H1 (cell line): ENCODE data around the gene PLAA. TPM values are rescaled to one million over a fixed set of nuclear protein-coding genes. Genes with fewer than 3 reads are reported as not detected.

ENCODE experiments used
- CTCF ChIA-PET: fragments of 300-600 bp; sonication (Branson Sonifier 250); formaldehyde crosslinking; loops from one replicate; lab custom pipeline; 2021; ENCODE audit not compliant: partially characterized antibody; lab: Charles Lee
- POLR2A ChIA-PET: fragments of 300-600 bp; sonication (Branson Sonifier 250); formaldehyde crosslinking; loops from one replicate; lab custom pipeline; 2021; ENCODE audit warnings: inconsistent platforms; ENCODE audit not compliant: partially characterized antibody; lab: Charles Lee
- DNase-seq, 2 experiments: peaks; one replicate each; pipeline versions ENCODE4 v3.0.0 to v3.0.0-alpha.2; 2010 to 2022; ENCODE audit warnings: low spot score in 2 of 2, low read depth in 1 of 2, mixed read lengths in 1 of 2
- FAIRE-seq: peaks from 2 replicates; lab custom pipeline; 2011; peaks lifted over from hg19 to GRCh38; lab: Jason Lieb, UNC
- H2AFZ ChIP-seq: 2 replicates; pipeline ENCODE4 v1.8.1; 2012; ENCODE audit warnings: low read length, inconsistent platforms
- H2AK5ac ChIP-seq: 2 replicates; pipeline ENCODE4 v1.6.1; 2013; ENCODE audit warnings: low read depth, low read length
- H2BK120ac ChIP-seq: replicated peaks from 2 replicates; pipeline ENCODE3; 2013; ENCODE audit warnings: low read depth, low read length, inconsistent platforms
- H2BK12ac ChIP-seq: 2 replicates; pipeline ENCODE4 v1.6.1; 2013; ENCODE audit warnings: low read depth, low read length
- H2BK15ac ChIP-seq: 2 replicates; pipeline ENCODE4 v1.6.1; 2013; ENCODE audit warnings: low read length
- H2BK20ac ChIP-seq: 2 replicates; pipeline ENCODE4 v1.6.1; 2013; ENCODE audit warnings: low read length
- H2BK5ac ChIP-seq: 2 replicates; pipeline ENCODE4 v1.6.1; 2013; ENCODE audit warnings: low read depth, low read length
- H3K14ac ChIP-seq: 2 replicates; pipeline ENCODE4 v1.6.1; 2013; ENCODE audit warnings: inconsistent platforms; ENCODE audit not compliant: insufficient read length
- H3K18ac ChIP-seq: 2 replicates; pipeline ENCODE4 v1.6.1; 2013; ENCODE audit warnings: low read length; ENCODE audit errors: extremely low read depth
- H3K23ac ChIP-seq: 2 replicates; pipeline ENCODE4 v1.6.1; 2013; ENCODE audit warnings: inconsistent platforms; ENCODE audit not compliant: insufficient read length
- H3K23me2 ChIP-seq: 2 replicates; pipeline ENCODE4 v1.6.1; 2013; ENCODE audit warnings: low read depth, low read length
- H3K27ac ChIP-seq: 2 replicates; pipeline ENCODE4 v1.6.1; 2011; ENCODE audit warnings: low read depth, low read length, inconsistent platforms
- H3K27me3 ChIP-seq, 4 experiments: replicated peaks in 1 of 4; 1 replicate in 1 of 4; 2 replicates in 3 of 4; pipeline versions ENCODE4 v1.6.1 to v1.8.1; 2011 to 2013; ENCODE audit warnings: low read length in 3 of 4, mild to moderate bottlenecking in 3 of 4, inconsistent platforms in 2 of 4, mixed read lengths in 2 of 4, moderate library complexity in 1 of 4; ENCODE audit not compliant: control insufficient read depth in 3 of 4, insufficient read depth in 3 of 4; ENCODE audit errors: extremely low read depth in 1 of 4
- H3K36me3 ChIP-seq, 4 experiments: 2 replicates each; pipeline versions ENCODE4 v1.6.1 to v1.8.1; 2011 to 2013; ENCODE audit warnings: mild to moderate bottlenecking in 4 of 4, low read length in 3 of 4, moderate library complexity in 2 of 4, control low read depth in 1 of 4, inconsistent platforms in 1 of 4; ENCODE audit not compliant: insufficient read depth in 4 of 4, control insufficient read depth in 2 of 4
- H3K4ac ChIP-seq: replicated peaks from 2 replicates; pipeline ENCODE3; 2013; ENCODE audit warnings: low read length, low read depth, mixed read lengths, inconsistent platforms; ENCODE audit not compliant: insufficient read length
- H3K4me1 ChIP-seq, 4 experiments: replicated peaks in 1 of 4; 1 replicate in 1 of 4; 2 replicates in 3 of 4; pipeline versions ENCODE4 v1.6.1 to v1.8.1; 2011 to 2013; ENCODE audit warnings: low read length in 3 of 4, inconsistent platforms in 2 of 4, mixed read lengths in 1 of 4; ENCODE audit not compliant: insufficient read depth in 4 of 4, control insufficient read depth in 3 of 4
- H3K4me2 ChIP-seq, 2 experiments: 2 replicates each; pipeline versions ENCODE4 v1.6.1 to v1.8.1; 2011 to 2013; ENCODE audit warnings: low read depth in 2 of 2, low read length in 2 of 2, control low read depth in 1 of 2, inconsistent platforms in 1 of 2, mild to moderate bottlenecking in 1 of 2; ENCODE audit not compliant: insufficient read depth in 1 of 2
- H3K4me3 ChIP-seq, 4 experiments: fragments of 200-600, 300-600 bp in 1 of 4; sonication (generic), shearing (Covaris generic), sonication (Bioruptor Twin) in 1 of 4; 2 replicates each; pipeline versions ENCODE4 v1.5.1 to v1.8.1; 2011 to 2016; ENCODE audit warnings: low read length in 4 of 4, low read depth in 3 of 4, control low read depth in 2 of 4, inconsistent platforms in 2 of 4, mild to moderate bottlenecking in 2 of 4, mixed read lengths in 1 of 4, moderate library complexity in 1 of 4; ENCODE audit not compliant: insufficient read depth in 2 of 4; ENCODE audit errors: extremely low read depth in 1 of 4
- H3K56ac ChIP-seq: replicated peaks from 2 replicates; pipeline ENCODE3; 2013; ENCODE audit warnings: low read depth, mild to moderate bottlenecking, mixed read lengths, low read length, inconsistent platforms; ENCODE audit not compliant: insufficient read length
- H3K79me1 ChIP-seq: 2 replicates; pipeline ENCODE4 v1.6.1; 2013; ENCODE audit warnings: low read depth, low read length, control low read depth
- H3K79me2 ChIP-seq, 2 experiments: 2 replicates each; pipeline versions ENCODE4 v1.6.1 to v1.8.1; 2012 to 2013; ENCODE audit warnings: low read length in 2 of 2, mild to moderate bottlenecking in 2 of 2, inconsistent platforms in 1 of 2; ENCODE audit not compliant: insufficient read depth in 2 of 2, control insufficient read depth in 1 of 2
- H3K9ac ChIP-seq, 4 experiments: replicated peaks in 1 of 4; 1 replicate in 1 of 4; 2 replicates in 3 of 4; pipeline versions ENCODE4 v1.6.1 to v1.8.1; 2011 to 2013; ENCODE audit warnings: low read depth in 3 of 4, low read length in 3 of 4, control low read depth in 2 of 4, mild to moderate bottlenecking in 2 of 4, moderate library complexity in 2 of 4, inconsistent platforms in 1 of 4; ENCODE audit errors: extremely low read depth in 1 of 4
- H3K9me3 ChIP-seq, 2 experiments: 2 replicates each; pipeline versions ENCODE4 v1.6.1 to v1.8.1; 2012 to 2013; ENCODE audit warnings: mild to moderate bottlenecking in 2 of 2, moderate library complexity in 2 of 2, control low read depth in 1 of 2, inconsistent platforms in 1 of 2, low read depth in 1 of 2, low read length in 1 of 2, mixed read lengths in 1 of 2; ENCODE audit not compliant: insufficient read depth in 2 of 2
- H4K20me1 ChIP-seq, 2 experiments: replicated peaks in 1 of 2; 2 replicates each; pipeline versions ENCODE3 to v1.8.1; 2011 to 2013; ENCODE audit warnings: inconsistent platforms in 2 of 2, low read length in 2 of 2, mild to moderate bottlenecking in 1 of 2; ENCODE audit not compliant: insufficient read depth in 2 of 2, control insufficient read depth in 1 of 2
- H4K5ac ChIP-seq: 2 replicates; pipeline ENCODE4 v1.6.1; 2013; ENCODE audit warnings: low read length, low read depth, mixed read lengths, inconsistent platforms; ENCODE audit not compliant: insufficient read length
- H4K8ac ChIP-seq: 2 replicates; pipeline ENCODE4 v1.8.0; 2013; ENCODE audit warnings: mild to moderate bottlenecking, moderate library complexity, low read length, inconsistent platforms; ENCODE audit not compliant: insufficient read depth; ENCODE audit errors: extremely low read depth
- H4K91ac ChIP-seq: replicated peaks from 2 replicates; pipeline ENCODE3; 2013; ENCODE audit warnings: low read length, mixed read lengths, inconsistent platforms; ENCODE audit not compliant: insufficient read length
- BACH1 ChIP-seq: IDR thresholded peaks from 2 replicates; pipeline ENCODE4 v1.6.1; 2012; ENCODE audit warnings: low read length, improper control_type of control experiment
- BCL11A ChIP-seq, 2 experiments: IDR thresholded peaks; one replicate each; pipeline ENCODE4 v1.6.1; 2011; ENCODE audit warnings: low read depth in 2 of 2, low read length in 2 of 2, mild to moderate bottlenecking in 2 of 2
- CTCF ChIP-seq, 3 experiments: IDR thresholded peaks; 1 replicate in 2 of 3; 2 replicates in 1 of 3; pipeline versions ENCODE4 v1.5.1 to v1.6.1; 2011; ENCODE audit warnings: low read length in 3 of 3, mild to moderate bottlenecking in 3 of 3, inconsistent platforms in 2 of 3, low read depth in 1 of 3, moderate library complexity in 1 of 3; ENCODE audit not compliant: insufficient read depth in 1 of 3; ENCODE audit errors: control extremely low read depth in 1 of 3
- E2F6 ChIP-seq: IDR thresholded peaks from 2 replicates; pipeline ENCODE4 v1.6.1; 2012; ENCODE audit warnings: inconsistent platforms
- EP300 ChIP-seq, 2 experiments: IDR thresholded peaks; 1 replicate in 1 of 2; 2 replicates in 1 of 2; pipeline ENCODE4 v1.6.1; 2011 to 2012; ENCODE audit warnings: low read depth in 2 of 2, low read length in 2 of 2, mild to moderate bottlenecking in 2 of 2, borderline replicate concordance in 1 of 2, inconsistent platforms in 1 of 2, moderate library complexity in 1 of 2
- GTF2F1 ChIP-seq: IDR thresholded peaks from 2 replicates; pipeline ENCODE4 v1.6.1; 2012; ENCODE audit warnings: low read depth, low read length, improper control_type of control experiment, borderline replicate concordance
- HDAC6 ChIP-seq: IDR thresholded peaks from one replicate; pipeline ENCODE4 v1.7.1; 2012; ENCODE audit warnings: low read depth, mild to moderate bottlenecking, inconsistent platforms, low read length, moderate library complexity
- KDM5A ChIP-seq: fragments of 200-600 bp; IDR thresholded peaks from 2 replicates; pipeline ENCODE4 v1.7.1; 2012; ENCODE audit warnings: mild to moderate bottlenecking, low read length, inconsistent platforms, mixed read lengths
- POLR2AphosphoS5 ChIP-seq: IDR thresholded peaks from 2 replicates; pipeline ENCODE4 v1.6.1; 2011; ENCODE audit warnings: low read depth, low read length
- POU5F1 ChIP-seq: IDR thresholded peaks from 2 replicates; pipeline ENCODE4 v1.6.1; 2011; ENCODE audit warnings: low read depth, mild to moderate bottlenecking, low read length, moderate library complexity
- TBP ChIP-seq: IDR thresholded peaks from 2 replicates; pipeline ENCODE4 v1.6.1; 2011; ENCODE audit warnings: low read depth, low read length, improper control_type of control experiment
- WGBS, 2 experiments: shearing (Covaris generic) in 1 of 2; methylation state at CpG; one replicate each; pipeline versions ENCODE4 v1.1.6 to v1.1.7; 2013 to 2015; ENCODE audit warnings: low lambda C conversion rate in 2 of 2, mixed read lengths in 2 of 2, inconsistent platforms in 1 of 2, low coverage in 1 of 2, missing lambda C conversion rate in 1 of 2; ENCODE audit not compliant: insufficient replicate concordance in 2 of 2, insufficient coverage in 1 of 2, insufficient read length in 1 of 2; ENCODE audit errors: extremely low coverage in 1 of 2, missing lambda C conversion rate in 1 of 2; 5-methylcytosine and 5-hydroxymethylcytosine counted together
- polyA plus RNA-seq, 7 experiments: library from polyadenylated mRNA; depleted of rRNA in 3 of 7; stranded (reverse) in 5 of 7; unstranded in 2 of 7; fragments of >200 nt in 5 of 7; fragments of 200-250 nt in 2 of 7; gene quantifications; 1 replicate in 5 of 7; 2 replicates in 1 of 7; 4 replicates in 1 of 7; pipeline versions ENCODE4 v1.2.1 to v1.2.3, GENCODE V29; 2011 to 2013; ENCODE audit warnings: missing spikeins in 2 of 7, mixed read lengths in 2 of 7
- total RNA-seq: library from RNA; stranded (reverse); fragmentation: NEBNext Ultra II Directional; extraction: Animal tissue kit (Norgen Biotek cat#: 25700); gene quantifications from 2 replicates; pipeline ENCODE4 v1.2.1, GENCODE V29; 2021

PLAA gene
- total and polyA plus RNA-seq, 2 of the 8 experiments (the other 6 are each of a cell fraction or from before 2014, with no cell fraction given) = 19.2 to 64.2 TPM

- no peak overlapping the region for H2BK120ac ChIP-seq
- no peak overlapping the region for H3K14ac ChIP-seq
- no peak overlapping the region for H2BK20ac ChIP-seq
- peaks cover 0 to 3% (median 1%) of the 10 kb centered on the region in 4 experiments; a peak in 5 of 7 replicates for H3K4me1 ChIP-seq
- H2AFZ ChIP-seq = no peak overlapping the region
- peaks cover 2% of the 10 kb centered on the region; the same call in 1 of the 2 replicates for H3K79me1 ChIP-seq
- no peaks in the 10 kb centered on the region for H3K27me3 ChIP-seq
- no peaks in the 10 kb centered on the region for H3K36me3 ChIP-seq
- H4K8ac ChIP-seq = no peak overlapping the region
- no peak overlapping the region for H3K4me2 ChIP-seq
- peaks cover 3% of the 10 kb centered on the region; the same call in 1 of the 2 replicates for H3K23me2 ChIP-seq
- no peak overlapping the region for H3K56ac ChIP-seq
- peaks cover 0 to under 1% of the 10 kb centered on the region in 2 experiments for H4K20me1 ChIP-seq
- ChIA-PET POLR2A (interaction anchor here (1.3 kb wide), 2 partner anchors 25 to 58 kb away, joined by 3 to 4 read pairs; no protein-coding TSS in a partner anchor), CTCF (interaction anchor here (0.8 to 1.3 kb wide), 2 partner anchors 10 to 59 kb away, joined by 3 to 4 read pairs; no protein-coding TSS in a partner anchor)
- no peak overlapping the region for H2BK15ac ChIP-seq
- H3K27ac ChIP-seq = no peak overlapping the region
- no peak overlapping the region for H4K91ac ChIP-seq
- H3K4me3 ChIP-seq = no peak overlapping the region
- DNase-seq (no peak), FAIRE-seq (no peak)
- no peak overlapping the region for H2BK5ac ChIP-seq
- H2AK5ac ChIP-seq = no peak overlapping the region
- H3K4ac ChIP-seq = no peak overlapping the region
- no peak overlapping the region for H3K18ac ChIP-seq
- no peaks in the 10 kb centered on the region for H3K9me3 ChIP-seq
- no peak overlapping the region for H4K5ac ChIP-seq
- H3K23ac ChIP-seq = no peak overlapping the region
- H2BK12ac ChIP-seq = no peak overlapping the region
- 92% methylated on average over 1 of the region's 1 CpG; no CpG with 5 or more reads in 1 of the 2 experiments for WGBS, 2 experiments
- no peak overlapping the region for H3K9ac ChIP-seq
- no peak for TF ChIP-seq BCL11A (IDR thresholded peaks at IDR 0.05; ENCODE audit: low read depth in 2 of 2, low read length in 2 of 2)
- TF ChIP-seq TBP = no peak
- no peak for TF ChIP-seq POLR2AphosphoS5
- TF ChIP-seq E2F6 = no peak
- TF ChIP-seq POU5F1 = no peak
- TF ChIP-seq CTCF (IDR thresholded peaks at IDR 0.05; ENCODE audit: control extremely low read depth in 1 of 3, insufficient read depth in 1 of 3, low read depth in 1 of 3, low read length in 3 of 3) = no peak
- no peak for TF ChIP-seq GTF2F1
- TF ChIP-seq HDAC6 = no peak
- TF ChIP-seq EP300 (IDR thresholded peaks at IDR 0.05; ENCODE audit: borderline replicate concordance in 1 of 2, low read depth in 2 of 2, low read length in 2 of 2) = no peak
- no peak for TF ChIP-seq KDM5A
- no peak for TF ChIP-seq BACH1
- peaks cover 11 to 12% of the 10 kb centered on the region in 2 experiments for H3K79me2 ChIP-seq
Measured at GRCh38 chr9:26950521-26950920, 3.5 kb upstream of the PLAA start.
